ENCODE data around the gene MRPL50. TPM values are rescaled to one million over a fixed set of nuclear protein-coding genes. Genes with fewer than 3 reads are reported as not detected.

The MRPL50 gene
- total RNA-seq, 1 donor from 2014 or later, result 9.5 TPM

DNA sequence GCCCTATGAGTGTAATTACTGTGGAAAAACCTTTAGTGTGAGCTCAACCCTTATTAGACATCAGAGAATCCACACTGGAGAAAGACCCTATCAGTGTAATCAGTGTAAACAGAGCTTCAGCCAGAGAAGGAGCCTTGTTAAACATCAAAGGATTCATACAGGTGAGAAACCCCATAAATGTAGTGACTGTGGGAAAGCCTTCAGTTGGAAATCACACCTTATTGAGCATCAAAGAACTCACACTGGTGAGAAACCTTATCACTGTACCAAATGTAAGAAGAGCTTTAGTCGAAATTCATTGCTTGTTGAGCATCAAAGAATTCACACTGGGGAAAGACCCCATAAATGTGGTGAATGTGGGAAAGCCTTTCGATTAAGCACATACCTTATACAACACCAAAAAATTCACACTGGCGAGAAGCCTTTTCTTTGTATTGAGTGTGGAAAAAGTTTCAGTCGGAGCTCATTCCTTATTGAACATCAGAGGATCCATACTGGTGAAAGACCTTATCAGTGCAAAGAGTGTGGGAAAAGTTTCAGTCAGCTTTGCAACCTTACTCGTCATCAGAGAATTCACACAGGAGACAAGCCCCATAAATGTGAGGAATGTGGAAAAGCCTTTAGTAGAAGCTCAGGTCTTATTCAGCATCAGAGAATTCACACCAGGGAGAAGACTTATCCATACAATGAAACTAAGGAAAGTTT is 10.1 kb upstream of the MRPL50 start:
- TF ChIP-seq, protein P1, sequence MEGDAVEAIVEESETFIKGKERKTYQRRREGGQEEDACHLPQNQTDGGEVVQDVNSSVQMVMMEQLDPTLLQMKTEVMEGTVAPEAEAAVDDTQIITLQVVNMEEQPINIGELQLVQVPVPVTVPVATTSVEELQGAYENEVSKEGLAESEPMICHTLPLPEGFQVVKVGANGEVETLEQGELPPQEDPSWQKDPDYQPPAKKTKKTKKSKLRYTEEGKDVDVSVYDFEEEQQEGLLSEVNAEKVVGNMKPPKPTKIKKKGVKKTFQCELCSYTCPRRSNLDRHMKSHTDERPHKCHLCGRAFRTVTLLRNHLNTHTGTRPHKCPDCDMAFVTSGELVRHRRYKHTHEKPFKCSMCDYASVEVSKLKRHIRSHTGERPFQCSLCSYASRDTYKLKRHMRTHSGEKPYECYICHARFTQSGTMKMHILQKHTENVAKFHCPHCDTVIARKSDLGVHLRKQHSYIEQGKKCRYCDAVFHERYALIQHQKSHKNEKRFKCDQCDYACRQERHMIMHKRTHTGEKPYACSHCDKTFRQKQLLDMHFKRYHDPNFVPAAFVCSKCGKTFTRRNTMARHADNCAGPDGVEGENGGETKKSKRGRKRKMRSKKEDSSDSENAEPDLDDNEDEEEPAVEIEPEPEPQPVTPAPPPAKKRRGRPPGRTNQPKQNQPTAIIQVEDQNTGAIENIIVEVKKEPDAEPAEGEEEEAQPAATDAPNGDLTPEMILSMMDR (IDR thresholded peaks at IDR 0.05; ENCODE audit: unreplicated experiment), result no peak
- H3K36me3 Mint-ChIP-seq, result peaks cover 85% of the 10 kb centered on the region

DNA sequence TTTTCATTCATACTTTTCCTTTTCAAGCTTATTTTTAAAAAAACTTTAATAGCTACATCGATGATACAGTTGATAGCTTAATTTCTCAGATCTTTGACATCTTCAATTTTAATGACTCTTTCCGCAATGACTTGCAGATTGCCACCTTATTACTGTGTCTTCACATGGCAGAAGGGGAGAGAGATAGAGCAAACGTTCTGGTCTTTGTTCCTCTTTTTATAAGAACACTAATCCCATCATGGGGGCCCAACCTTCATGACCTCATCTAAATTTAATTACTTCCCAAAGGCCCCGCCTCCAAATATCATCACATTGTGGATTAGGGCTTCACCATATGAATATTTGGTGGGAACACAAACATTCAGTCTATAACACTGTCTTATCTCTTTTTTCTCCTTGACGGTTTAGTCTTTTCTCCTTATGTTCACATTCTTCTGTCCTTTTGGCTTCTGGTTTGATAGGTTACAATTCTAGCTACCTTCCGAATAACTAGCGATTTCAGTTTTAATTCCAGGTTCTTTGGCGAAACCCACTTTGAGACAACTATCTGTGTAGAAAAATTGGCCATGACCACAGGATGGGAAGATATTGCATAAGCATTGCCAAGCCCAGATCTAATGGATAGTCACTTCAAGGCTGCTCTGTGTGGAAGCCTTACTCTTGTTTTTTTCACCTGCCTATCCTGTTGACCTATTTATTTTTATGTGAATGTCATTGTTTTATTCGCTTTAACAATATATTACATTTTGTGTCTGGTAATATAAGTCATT is 5.3 kb upstream of the MRPL50 start:
- TF ChIP-seq, protein P1 (IDR thresholded peaks at IDR 0.05; ENCODE audit: unreplicated experiment), result no peak
- no peak for DNase-seq (ENCODE audit: low spot score in 2 of 2, unreplicated experiment in 2 of 2)
- peaks cover 23% of the 10 kb centered on the region for H3K4me1 Mint-ChIP-seq
- H3K27me3 Mint-ChIP-seq (ENCODE audit: low read depth), result no peaks in the 10 kb centered on the region
- peaks cover 82% of the 10 kb centered on the region for H3K36me3 Mint-ChIP-seq
- no peak overlapping the region for H3K27ac Mint-ChIP-seq
- H3K9me3 Mint-ChIP-seq, result peaks cover 75% of the 10 kb centered on the region
- H3K4me3 Mint-ChIP-seq, result no peak overlapping the region

More for the DNA sequence above, 10.1 kb upstream of the MRPL50 start:
- H3K9me3 Mint-ChIP-seq, result peaks cover 84% of the 10 kb centered on the region
- no peak for DNase-seq (ENCODE audit: low spot score in 2 of 2, unreplicated experiment in 2 of 2)
- H3K27ac Mint-ChIP-seq, result no peak overlapping the region
- no peaks in the 10 kb centered on the region for H3K27me3 Mint-ChIP-seq (ENCODE audit: low read depth)
- no peaks in the 10 kb centered on the region for H3K4me1 Mint-ChIP-seq
- no peak overlapping the region for H3K4me3 Mint-ChIP-seq

DNA sequence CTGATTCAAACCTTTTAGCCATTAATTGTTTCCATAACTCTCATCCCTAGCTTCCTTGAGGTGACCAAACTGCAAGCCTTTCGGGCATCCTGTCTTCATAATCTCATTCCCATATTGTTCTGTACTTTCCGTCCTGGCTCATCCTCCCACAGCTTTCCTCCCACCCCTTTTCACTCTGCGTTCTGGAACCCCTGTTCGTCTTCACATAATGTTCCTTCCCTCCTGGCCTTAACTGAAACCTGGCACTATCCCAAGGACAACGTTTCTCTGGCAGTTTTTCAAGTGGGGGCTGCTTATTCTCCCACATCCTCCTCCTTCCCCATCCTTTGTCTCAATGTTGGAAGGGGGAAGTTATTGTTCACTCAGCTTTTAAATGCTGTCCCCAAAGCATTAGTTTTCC is 1.7 kb upstream of the MRPL50 start:
- TF ChIP-seq, protein P1 (IDR thresholded peaks at IDR 0.05; ENCODE audit: unreplicated experiment), result no peak
- Mint-ChIP-seq H3K36me3 (peaks cover 67% of the 10 kb centered on the region), H3K4me1 (peaks cover 33% of the 10 kb centered on the region), H3K4me3 (peak overlapping the region; percentile 96), H3K27ac (peak overlapping the region; percentile 16), H3K27me3 (ENCODE audit: low read depth) (no peaks in the 10 kb centered on the region), H3K9me3 (peaks cover 50% of the 10 kb centered on the region)
- no peak for DNase-seq (ENCODE audit: low spot score in 2 of 2, unreplicated experiment in 2 of 2)

DNA sequence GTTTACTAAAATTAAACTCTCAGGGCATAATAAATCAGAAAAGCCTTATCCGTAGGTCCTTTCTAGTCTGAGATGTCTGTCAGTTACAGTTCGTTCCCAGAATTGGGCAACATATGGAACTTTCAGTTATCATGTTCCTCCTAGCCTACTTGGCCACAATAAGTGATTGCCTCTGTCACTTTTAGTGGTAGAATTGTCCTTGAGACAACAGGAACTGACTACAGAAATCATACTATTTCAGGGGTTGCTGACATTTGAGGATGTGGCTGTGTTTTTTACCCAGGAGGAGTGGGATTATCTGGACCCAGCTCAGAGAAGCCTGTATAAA is 1.2 kb upstream of the MRPL50 start:
- DNase-seq (ENCODE audit: low spot score in 2 of 2, unreplicated experiment in 2 of 2), result no peak
- Mint-ChIP-seq H3K27ac (peak overlapping the region; percentile 99), H3K4me3 (peak overlapping the region; percentile 96), H3K4me1 (peaks cover 33% of the 10 kb centered on the region), H3K9me3 (peaks cover 50% of the 10 kb centered on the region), H3K27me3 (ENCODE audit: low read depth) (no peaks in the 10 kb centered on the region), H3K36me3 (peaks cover 67% of the 10 kb centered on the region)
- TF ChIP-seq, protein P1 (IDR thresholded peaks at IDR 0.05; ENCODE audit: unreplicated experiment), result no peak

DNA sequence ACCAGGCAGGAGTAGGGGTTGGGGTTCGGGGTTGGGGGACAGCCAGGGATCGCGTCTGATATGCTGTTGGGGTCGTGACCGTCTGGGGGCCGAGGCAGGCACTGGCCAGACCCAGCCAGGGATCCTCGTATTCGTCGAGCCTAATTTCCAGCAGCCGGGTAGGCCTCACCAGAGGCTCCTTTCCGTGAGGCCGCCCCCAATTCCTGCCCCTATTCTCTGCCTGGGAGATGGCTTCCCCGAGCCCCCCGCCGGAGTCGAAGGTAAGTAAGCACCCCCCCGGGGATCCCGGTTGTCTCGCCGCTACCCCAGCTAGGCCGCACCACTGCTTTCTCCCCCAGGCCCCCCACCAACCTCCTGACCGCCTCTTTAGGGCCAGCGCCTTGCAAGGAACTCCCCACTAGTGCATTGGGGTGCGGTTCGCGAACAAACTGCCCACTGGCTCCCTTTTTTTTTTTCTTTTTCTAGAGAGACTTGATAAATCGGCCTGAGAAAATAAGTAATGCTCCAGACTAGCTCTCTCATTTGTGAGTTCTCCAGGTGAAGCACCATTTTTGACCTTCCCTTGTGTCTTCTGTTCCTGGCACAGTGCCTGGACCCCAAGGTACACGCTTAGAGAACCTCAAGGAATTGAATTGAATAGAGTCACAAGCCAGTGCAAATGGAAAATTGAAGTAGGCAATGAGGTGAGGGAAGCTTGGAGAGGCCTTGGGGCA is 668 bp upstream of the MRPL50 start:
- peak; percentile 35 to 60 for DNase-seq (ENCODE audit: low spot score in 2 of 2, unreplicated experiment in 2 of 2)
- Mint-ChIP-seq H3K27ac (peak overlapping the region; percentile 99), H3K9me3 (peaks cover 50% of the 10 kb centered on the region), H3K4me3 (peak overlapping the region; percentile 96), H3K4me1 (peaks cover 33% of the 10 kb centered on the region), H3K27me3 (ENCODE audit: low read depth) (no peaks in the 10 kb centered on the region), H3K36me3 (peaks cover 67% of the 10 kb centered on the region)
- TF ChIP-seq, protein P1 (IDR thresholded peaks at IDR 0.05; ENCODE audit: unreplicated experiment), result no peak

Data from mesothelial cell of epicardium (in vitro differentiated cells).